Effector memory CD4-positive, alpha-beta T cell (primary cell): ENCODE data around the gene IL1RAPL2.
"Not testable (repeated sequence)": the region's sequence is repeated elsewhere in the genome, so short reads cannot be mapped to it uniquely, and the experiment has no call there.

ENCODE experiments used
- DNase-seq, 3 donors: peaks; one replicate each; pipeline ENCODE4 v3.0.0-alpha.2; 2020
- H3K27ac ChIP-seq: 2 replicates; pipeline ENCODE4 v1.7.0; 2013; ENCODE audit warnings: mild to moderate bottlenecking, low read length, moderate library complexity; ENCODE audit not compliant: insufficient read depth, poor library complexity, severe bottlenecking
- H3K27me3 ChIP-seq: replicated peaks from 2 replicates; pipeline ENCODE4 v1.7.0; 2013; ENCODE audit warnings: mild to moderate bottlenecking, low read length; ENCODE audit not compliant: insufficient read depth, control insufficient read depth, poor library complexity, severe bottlenecking
- H3K36me3 ChIP-seq: 2 replicates; pipeline ENCODE4 v1.7.0; 2013; ENCODE audit warnings: mild to moderate bottlenecking, low read length, moderate library complexity; ENCODE audit not compliant: control insufficient read depth, insufficient read depth
- H3K4me1 ChIP-seq: 2 replicates; pipeline ENCODE4 v1.7.0; 2013; ENCODE audit warnings: low read length, mild to moderate bottlenecking; ENCODE audit not compliant: control insufficient read depth, insufficient read depth, poor library complexity, severe bottlenecking
- H3K4me3 ChIP-seq: 2 replicates; pipeline ENCODE4 v1.7.0; 2013; ENCODE audit warnings: low read length, low read depth, mild to moderate bottlenecking; ENCODE audit not compliant: insufficient read depth, poor library complexity, severe bottlenecking
- H3K9me3 ChIP-seq: 2 replicates; pipeline ENCODE4 v1.7.0; 2013; ENCODE audit warnings: mild to moderate bottlenecking, low read length, moderate library complexity; ENCODE audit not compliant: control insufficient read depth

The IL1RAPL2 gene

DNA sequence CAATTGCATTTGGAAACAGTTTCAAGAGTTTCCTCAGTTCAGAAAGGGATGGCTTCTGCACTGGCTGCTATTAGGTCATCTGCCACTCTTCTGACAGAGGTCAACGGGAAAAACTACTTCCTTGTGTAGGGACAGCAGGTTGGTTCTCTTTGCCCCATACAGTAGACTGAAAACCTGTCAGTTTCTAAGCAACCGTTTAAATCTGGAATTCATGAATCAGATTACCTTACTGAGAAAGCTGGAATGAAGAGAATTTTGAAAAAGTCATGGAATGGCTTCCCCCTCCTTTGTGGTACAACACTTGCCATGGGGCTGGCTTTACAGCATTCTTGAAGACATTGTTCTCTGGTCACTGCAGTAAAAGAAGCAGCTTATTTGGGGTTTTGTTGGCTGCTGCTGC lies 240.3 kb downstream of the IL1RAPL2 start:
- DNase-seq, result no peak
- Histone ChIP-seq H3K9me3 (no peaks in the 10 kb centered on the region), H3K36me3 (no peaks in the 10 kb centered on the region), H3K4me1 (no peaks in the 10 kb centered on the region), H3K27me3 (no peaks in the 10 kb centered on the region), H3K27ac (no peak overlapping the region), H3K4me3 (no peak overlapping the region)

DNA sequence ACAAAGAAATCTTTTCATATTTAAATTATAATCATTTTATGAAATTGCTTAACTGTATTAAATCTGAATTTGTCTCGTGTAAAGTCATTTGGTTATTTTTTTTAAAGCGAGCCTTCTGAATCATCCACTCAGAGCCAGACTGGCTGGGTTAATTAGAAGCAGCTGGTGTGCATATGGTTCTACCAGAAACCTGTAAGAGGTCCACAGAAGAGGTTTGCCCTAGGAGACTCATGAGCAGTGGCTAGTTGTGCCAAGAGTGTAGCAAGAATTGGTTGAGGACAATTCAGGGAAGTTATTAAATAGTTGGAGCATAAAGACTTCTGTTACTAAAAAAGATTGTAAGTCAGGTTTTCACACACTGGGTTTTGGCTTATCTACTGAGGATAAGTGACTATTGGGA lies 267.4 kb downstream of the IL1RAPL2 start:
- Histone ChIP-seq H3K4me3 (no peak overlapping the region), H3K36me3 (no peaks in the 10 kb centered on the region), H3K27ac (no peak overlapping the region), H3K27me3 (no peaks in the 10 kb centered on the region), H3K9me3 (no peaks in the 10 kb centered on the region), H3K4me1 (no peaks in the 10 kb centered on the region)
- DNase-seq, result no peak

DNA sequence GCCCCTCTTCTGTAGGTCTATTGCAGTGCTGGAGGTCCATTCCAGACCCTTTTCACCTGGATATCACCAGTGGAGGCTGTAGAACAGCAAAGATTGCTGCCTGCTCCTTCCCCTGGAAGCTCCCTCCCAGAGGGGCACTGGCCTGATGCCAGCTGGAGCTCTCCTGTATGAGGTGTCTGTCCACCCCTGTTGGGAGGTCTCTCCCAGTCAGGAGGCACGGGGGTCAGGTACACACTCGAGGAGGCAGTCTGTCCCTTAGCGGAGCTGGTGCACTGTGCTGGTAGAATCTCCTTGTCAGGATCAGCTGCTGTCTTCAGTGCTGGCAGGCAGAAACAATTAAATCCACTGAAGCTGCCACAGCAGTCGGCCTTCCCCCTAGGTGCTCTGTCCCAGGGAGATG lies 276.6 kb downstream of the IL1RAPL2 start:
- DNase-seq, result no peak
- H3K4me3 ChIP-seq, result no peak overlapping the region
- H3K27me3 ChIP-seq, result no peaks in the 10 kb centered on the region
- no peaks in the 10 kb centered on the region for H3K9me3 ChIP-seq
- no peaks in the 10 kb centered on the region for H3K4me1 ChIP-seq
- no peaks in the 10 kb centered on the region for H3K36me3 ChIP-seq
- no peak overlapping the region for H3K27ac ChIP-seq

DNA sequence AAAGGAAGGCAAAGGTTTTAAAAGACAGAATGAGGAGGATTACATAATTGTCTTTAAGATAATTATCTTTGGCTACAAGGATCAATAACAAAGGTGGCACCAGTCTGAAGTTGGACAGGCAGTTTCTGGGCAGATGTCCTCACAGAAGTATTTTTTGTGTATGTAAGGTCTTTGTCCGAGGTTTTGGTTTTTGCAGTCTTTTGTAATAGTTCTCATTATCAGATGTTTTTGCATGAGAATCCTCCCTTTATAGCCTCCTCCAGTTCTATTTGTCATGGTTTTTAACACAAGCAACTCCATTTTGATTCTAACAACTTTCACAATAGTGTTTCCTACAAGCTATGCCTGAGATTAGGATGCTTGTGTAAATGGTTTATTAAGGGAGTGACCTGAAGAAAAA lies 286.2 kb downstream of the IL1RAPL2 start:
- H3K36me3 ChIP-seq, result no peaks in the 10 kb centered on the region
- no peaks in the 10 kb centered on the region for H3K4me1 ChIP-seq
- no peak overlapping the region for H3K4me3 ChIP-seq
- H3K9me3 ChIP-seq, result no peaks in the 10 kb centered on the region
- DNase-seq, result no peak
- no peaks in the 10 kb centered on the region for H3K27me3 ChIP-seq
- no peak overlapping the region for H3K27ac ChIP-seq

DNA sequence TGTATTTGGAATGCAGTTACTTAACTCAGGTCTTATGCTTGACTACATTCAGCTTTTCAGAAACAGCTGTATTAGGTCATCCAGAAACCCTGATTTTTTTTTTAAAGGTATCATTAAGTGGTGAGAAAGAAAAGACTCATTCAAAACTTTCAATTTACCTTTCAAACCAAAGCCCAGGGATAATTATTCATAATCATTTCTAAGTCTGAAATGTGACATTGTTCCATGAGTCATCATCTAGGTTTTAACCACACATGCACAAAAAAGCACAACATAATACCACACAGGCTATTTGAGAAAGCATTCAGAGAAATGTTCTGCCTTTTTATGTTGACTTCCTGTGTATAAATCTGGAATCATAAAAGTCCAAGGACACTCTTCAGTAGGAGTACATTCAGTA lies 288.2 kb downstream of the IL1RAPL2 start:
- Histone ChIP-seq H3K36me3 (no peaks in the 10 kb centered on the region), H3K27me3 (no peaks in the 10 kb centered on the region), H3K4me1 (no peaks in the 10 kb centered on the region), H3K4me3 (no peak overlapping the region), H3K9me3 (no peaks in the 10 kb centered on the region), H3K27ac (no peak overlapping the region)
- no peak for DNase-seq

DNA sequence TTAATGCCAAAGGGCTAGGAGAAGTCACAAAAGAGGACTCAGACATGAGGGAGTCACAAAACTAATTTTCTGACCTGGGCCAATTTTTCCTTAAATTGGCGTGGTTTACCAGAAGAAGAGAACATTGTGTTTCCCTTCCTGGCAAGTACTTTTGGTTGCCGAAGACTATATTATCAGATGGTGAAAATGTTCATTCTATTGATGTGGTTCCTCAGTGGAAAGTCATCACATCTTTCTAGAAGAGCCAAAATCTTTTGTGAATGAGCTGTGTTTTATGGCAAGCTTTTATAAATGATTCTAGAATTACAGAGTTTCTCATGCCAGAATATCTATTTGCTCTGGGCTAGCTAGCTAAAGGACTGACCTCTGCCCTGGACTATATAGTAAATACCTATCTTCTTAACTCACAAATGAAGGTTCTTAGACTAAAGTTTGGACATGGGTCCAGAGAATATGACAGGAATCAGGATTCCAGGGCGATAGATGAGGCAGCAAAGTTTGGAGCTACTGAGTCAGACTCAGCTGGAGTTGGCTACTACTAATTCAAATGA lies 288.9 kb downstream of the IL1RAPL2 start:
- H3K36me3 ChIP-seq, result no peaks in the 10 kb centered on the region
- no peak for DNase-seq
- no peaks in the 10 kb centered on the region for H3K4me1 ChIP-seq
- H3K27me3 ChIP-seq, result no peaks in the 10 kb centered on the region
- no peaks in the 10 kb centered on the region for H3K9me3 ChIP-seq
- no peak overlapping the region for H3K27ac ChIP-seq
- no peak overlapping the region for H3K4me3 ChIP-seq

DNA sequence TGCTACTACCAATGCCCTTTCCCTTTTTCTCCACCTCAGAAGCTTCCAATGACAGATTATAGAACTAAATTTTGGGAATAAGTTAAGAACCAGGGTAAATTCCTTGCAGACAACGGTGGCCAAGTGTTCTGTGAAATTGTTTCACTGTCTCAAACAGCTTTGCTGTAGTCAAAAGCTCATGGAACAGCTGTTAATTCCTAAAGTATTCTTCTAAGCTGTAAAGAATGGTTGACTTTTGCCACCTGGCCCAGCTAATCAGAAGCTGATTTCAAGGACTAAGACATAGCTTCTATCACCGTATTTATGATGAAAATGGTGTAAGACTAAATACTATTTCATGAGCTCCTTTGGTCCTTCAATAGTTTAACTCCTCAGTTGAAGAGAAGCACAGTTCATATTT lies 297.5 kb downstream of the IL1RAPL2 start:
- Histone ChIP-seq H3K9me3 (no peaks in the 10 kb centered on the region), H3K4me3 (no peak overlapping the region), H3K27me3 (no peaks in the 10 kb centered on the region), H3K4me1 (no peaks in the 10 kb centered on the region), H3K27ac (no peak overlapping the region), H3K36me3 (no peaks in the 10 kb centered on the region)
- no peak for DNase-seq

DNA sequence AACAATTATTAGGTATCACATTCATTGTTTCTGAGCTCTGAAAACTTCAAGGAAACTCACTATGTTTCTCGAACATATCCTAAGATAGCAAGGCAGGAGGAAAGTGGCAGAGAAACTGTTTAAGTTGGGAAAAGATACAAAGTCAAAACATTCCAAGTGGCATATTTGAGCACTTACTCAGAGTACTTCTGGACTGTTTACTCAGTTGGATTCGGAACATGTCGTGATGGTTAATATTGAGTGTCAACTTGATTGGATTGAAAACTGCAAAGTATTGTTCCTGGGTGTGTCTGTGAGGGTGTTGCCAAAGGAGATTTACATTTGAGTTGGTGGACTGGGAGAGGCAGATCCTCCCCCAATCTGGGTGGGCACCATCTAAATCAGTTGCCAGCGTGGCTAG lies 298.3 kb downstream of the IL1RAPL2 start:
- Histone ChIP-seq H3K36me3 (no peaks in the 10 kb centered on the region), H3K4me1 (no peaks in the 10 kb centered on the region), H3K27me3 (no peaks in the 10 kb centered on the region), H3K4me3 (no peak overlapping the region), H3K9me3 (no peaks in the 10 kb centered on the region), H3K27ac (no peak overlapping the region)
- DNase-seq, result no peak

DNA sequence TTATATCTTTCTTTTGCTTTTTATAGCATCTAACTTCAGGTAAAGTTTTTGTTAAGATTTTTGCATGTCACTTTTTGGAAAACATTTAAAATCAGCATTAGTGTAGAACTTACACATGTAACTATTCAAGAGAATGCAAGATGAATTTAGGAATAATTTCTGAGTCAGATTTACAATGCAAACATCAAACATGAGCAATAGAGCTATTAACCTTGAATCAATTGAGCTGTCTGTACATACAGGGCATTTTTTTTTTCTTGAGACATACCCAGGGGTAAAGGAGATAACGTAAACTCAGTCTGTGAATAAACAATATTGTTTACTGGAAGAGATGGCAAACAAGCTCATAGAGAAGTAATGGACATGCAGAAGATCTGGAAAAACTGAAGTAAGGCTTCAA lies 311.5 kb downstream of the IL1RAPL2 start:
- no peak overlapping the region for H3K4me3 ChIP-seq
- no peak for DNase-seq
- H3K36me3 ChIP-seq, result no peaks in the 10 kb centered on the region
- no peaks in the 10 kb centered on the region for H3K4me1 ChIP-seq
- no peaks in the 10 kb centered on the region for H3K9me3 ChIP-seq
- no peak overlapping the region for H3K27ac ChIP-seq
- no peaks in the 10 kb centered on the region for H3K27me3 ChIP-seq

DNA sequence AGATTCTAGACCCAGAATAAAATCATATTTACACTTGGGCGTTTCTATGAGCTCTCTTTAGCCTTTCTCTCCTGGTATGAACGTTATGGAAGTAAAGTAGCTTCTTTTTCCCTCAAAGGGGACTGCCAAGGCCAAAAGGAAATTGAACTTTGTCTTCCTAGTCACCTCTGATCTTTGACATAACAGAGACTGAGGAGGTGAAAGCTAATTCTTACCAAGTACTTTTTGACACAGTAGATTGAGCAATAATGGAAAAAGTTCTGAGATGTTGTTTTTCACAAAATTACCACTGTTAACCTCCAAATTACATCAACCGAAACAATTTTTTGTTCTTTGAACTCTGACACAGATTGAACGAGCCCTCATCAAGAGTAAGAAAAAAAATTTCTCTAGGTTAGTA lies 336.1 kb downstream of the IL1RAPL2 start:
- no peaks in the 10 kb centered on the region for H3K4me1 ChIP-seq
- no peaks in the 10 kb centered on the region for H3K27me3 ChIP-seq
- no peaks in the 10 kb centered on the region for H3K36me3 ChIP-seq
- no peaks in the 10 kb centered on the region for H3K9me3 ChIP-seq
- H3K4me3 ChIP-seq, result no peak overlapping the region
- DNase-seq, result no peak
- no peak overlapping the region for H3K27ac ChIP-seq

DNA sequence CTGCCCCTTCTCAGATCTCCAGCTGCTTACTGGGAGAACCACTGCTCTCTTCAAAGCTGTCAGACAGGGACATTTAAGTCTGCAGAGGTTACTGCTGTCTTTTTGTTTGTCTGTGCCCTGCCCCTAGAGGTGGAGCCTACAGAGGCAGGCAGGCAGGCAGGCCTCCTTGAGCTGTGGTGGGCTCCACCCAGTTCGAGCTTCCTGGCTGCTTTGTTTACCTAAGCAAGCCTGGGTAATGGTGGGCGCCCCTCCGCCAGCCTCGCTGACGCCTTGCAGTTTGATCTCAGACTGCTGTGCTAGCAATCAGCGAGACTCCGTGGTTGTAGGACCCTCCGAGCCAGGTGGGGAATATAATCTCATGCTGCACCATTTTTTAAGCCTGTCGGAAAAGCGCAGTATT lies 343.7 kb downstream of the IL1RAPL2 start:
- not testable (repeated sequence) for H3K4me3 ChIP-seq, H3K27me3 ChIP-seq, H3K9me3 ChIP-seq, DNase-seq, H3K27ac ChIP-seq, H3K36me3 ChIP-seq, H3K4me1 ChIP-seq
